IMR-90 (cell line): Measurements from ENCODE around the gene GBF1. TPM values are rescaled to one million over a fixed set of nuclear protein-coding genes. Genes with fewer than 3 reads are reported as not detected.
A peak's percentile ranks its signal among the peaks of the same experiment; 100 is the strongest.

Experiments used
- ATAC-seq: fragments of 200-7000 bp; cut with Tn5 transposase; 2 replicates; pipeline ENCODE4 v1.9.1; 2020; ENCODE audit warnings: low read depth, mild to moderate bottlenecking, moderate library complexity
- BruUV-seq: library from RNA; stranded (reverse); fragments of 400-500 nt; replicated peaks from 2 replicates; lab custom pipeline; 2021; lab: Mats Ljungman, UMichigan
- CTCF ChIA-PET: fragments of 300-600 bp; formaldehyde crosslinking; extraction: SDS; loops from one replicate; lab custom pipeline; 2021; ENCODE audit warnings: antibody characterized with exemption; lab: Yijun Ruan, JAX
- POLR2A ChIA-PET: fragments of 300-600 bp; sonication (Branson Sonifier 250); formaldehyde crosslinking; loops from one replicate; lab custom pipeline; 2022; ENCODE audit warnings: antibody characterized with exemption; ENCODE audit not compliant: unreplicated experiment; lab: Charles Lee
- DNase-seq: peaks from one replicate; pipeline ENCODE4 v3.0.0; 2013
- H2AFZ ChIP-seq: replicated peaks from 2 replicates; pipeline ENCODE3; 2013; ENCODE audit warnings: low read length, mild to moderate bottlenecking; ENCODE audit not compliant: poor library complexity
- H2AK5ac ChIP-seq: 2 replicates; pipeline ENCODE4 v1.6.1; 2013; ENCODE audit warnings: low read depth, low read length, inconsistent platforms
- H2AK9ac ChIP-seq: replicated peaks from 2 replicates; pipeline ENCODE3; 2013; ENCODE audit warnings: mild to moderate bottlenecking, low read depth, low read length, moderate library complexity; ENCODE audit not compliant: poor library complexity
- H2BK120ac ChIP-seq: 2 replicates; pipeline ENCODE4 v1.6.1; 2013; ENCODE audit warnings: low read depth, low read length, inconsistent platforms
- H2BK15ac ChIP-seq: 3 replicates; pipeline ENCODE4 v1.6.1; 2013; ENCODE audit warnings: low read depth, low read length, inconsistent platforms
- H2BK20ac ChIP-seq: 2 replicates; pipeline ENCODE4 v1.6.1; 2013; ENCODE audit warnings: low read depth, mild to moderate bottlenecking, inconsistent platforms, low read length, moderate library complexity
- H2BK5ac ChIP-seq: 2 replicates; pipeline ENCODE4 v1.6.1; 2013; ENCODE audit warnings: mild to moderate bottlenecking, low read depth, low read length, inconsistent platforms; ENCODE audit not compliant: poor library complexity, severe bottlenecking
- H3K14ac ChIP-seq: replicated peaks from 2 replicates; pipeline ENCODE4 v1.6.1; 2013; ENCODE audit warnings: low read depth, low read length, inconsistent platforms
- H3K18ac ChIP-seq: 2 replicates; pipeline ENCODE4 v1.6.1; 2013; ENCODE audit warnings: low read depth, low read length, control low read depth
- H3K23ac ChIP-seq: 2 replicates; pipeline ENCODE4 v1.6.1; 2013; ENCODE audit warnings: low read depth, low read length, inconsistent platforms
- H3K27ac ChIP-seq: 2 replicates; pipeline ENCODE4 v1.5.1; 2013; ENCODE audit warnings: mild to moderate bottlenecking, control low read depth, low read length; ENCODE audit not compliant: insufficient read depth
- H3K27me3 ChIP-seq: 2 replicates; pipeline ENCODE4 v1.6.1; 2013; ENCODE audit warnings: low read length; ENCODE audit not compliant: control insufficient read depth, insufficient read depth
- H3K36me3 ChIP-seq: 2 replicates; pipeline ENCODE4 v1.6.1; 2013; ENCODE audit warnings: low read length, mixed read lengths; ENCODE audit not compliant: control insufficient read depth, insufficient read depth
- H3K4ac ChIP-seq: 2 replicates; pipeline ENCODE4 v1.6.1; 2013; ENCODE audit warnings: low read depth, low read length, inconsistent platforms
- H3K4me1 ChIP-seq: 2 replicates; pipeline ENCODE4 v1.6.1; 2013; ENCODE audit warnings: low read length, mixed read lengths; ENCODE audit not compliant: control insufficient read depth, insufficient read depth
- H3K4me2 ChIP-seq: 2 replicates; pipeline ENCODE4 v1.6.1; 2013; ENCODE audit warnings: low read depth, mild to moderate bottlenecking, control low read depth, low read length, moderate library complexity
- H3K4me3 ChIP-seq: 2 replicates; pipeline ENCODE4 v1.5.1; 2013; ENCODE audit warnings: low read depth, mild to moderate bottlenecking, control low read depth, low read length, moderate library complexity; ENCODE audit not compliant: insufficient read depth
- H3K56ac ChIP-seq: 2 replicates; pipeline ENCODE4 v1.6.1; 2013; ENCODE audit warnings: low read length, inconsistent platforms; ENCODE audit not compliant: insufficient read depth; ENCODE audit errors: extremely low read depth
- H3K79me1 ChIP-seq, 2 experiments: 2 replicates each; pipeline ENCODE4 v1.6.1; 2013; ENCODE audit warnings: low read length in 2 of 2, inconsistent platforms in 1 of 2, low read depth in 1 of 2
- H3K9ac ChIP-seq: 2 replicates; pipeline ENCODE4 v1.6.1; 2013; ENCODE audit warnings: low read depth, low read length, control low read depth
- H3K9me1 ChIP-seq: 2 replicates; pipeline ENCODE4 v1.6.1; 2013; ENCODE audit warnings: low read length, inconsistent platforms; ENCODE audit not compliant: insufficient read depth
- H3K9me3 ChIP-seq: 2 replicates; pipeline ENCODE4 v1.6.1; 2013; ENCODE audit warnings: low read length; ENCODE audit not compliant: control insufficient read depth, insufficient read depth
- H4K20me1 ChIP-seq: 2 replicates; pipeline ENCODE4 v1.6.1; 2013; ENCODE audit warnings: low read length, inconsistent platforms; ENCODE audit not compliant: insufficient read depth
- H4K5ac ChIP-seq: 2 replicates; pipeline ENCODE4 v1.6.1; 2013; ENCODE audit warnings: mild to moderate bottlenecking, low read depth, low read length, control low read depth
- H4K8ac ChIP-seq, 2 experiments: 2 replicates each; pipeline ENCODE4 v1.6.1; 2013; ENCODE audit warnings: low read depth in 2 of 2, low read length in 2 of 2, control low read depth in 1 of 2, inconsistent platforms in 1 of 2
- H4K91ac ChIP-seq: 2 replicates; pipeline ENCODE4 v1.6.1; 2013; ENCODE audit warnings: low read depth, low read length, inconsistent platforms; ENCODE audit not compliant: insufficient read depth
- CHD1 ChIP-seq: IDR thresholded peaks from 2 replicates; pipeline ENCODE4 v1.6.1; 2012; ENCODE audit warnings: low read depth, low read length, improper control_type of control experiment
- ELK1 ChIP-seq: fragments of 150-350 bp; IDR thresholded peaks from 2 replicates; pipeline ENCODE4 v1.6.1; 2016; ENCODE audit warnings: low read depth, mild to moderate bottlenecking, low read length, moderate library complexity, borderline replicate concordance
- MAFK ChIP-seq: IDR thresholded peaks from 2 replicates; pipeline ENCODE4 v1.6.1; 2012; ENCODE audit warnings: low read depth, low read length, improper control_type of control experiment
- NFE2L2 ChIP-seq: fragments of 150-350 bp; IDR thresholded peaks from 2 replicates; pipeline ENCODE4 v1.6.1; 2016; ENCODE audit warnings: low read depth, mild to moderate bottlenecking, low read length
- WGBS, 2 experiments: methylation state at CpG; one replicate each; pipeline versions ENCODE4 v1.1.5 to v1.1.7; 2013; ENCODE audit warnings: missing lambda C conversion rate in 2 of 2; ENCODE audit not compliant: insufficient read length in 1 of 2; ENCODE audit errors: extremely low coverage in 2 of 2; 5-methylcytosine and 5-hydroxymethylcytosine counted together
- dilution Hi-C: fragments of 300-500 bp; cut with HindIII; formaldehyde crosslinking; loops from one replicate; pipeline ENCODE4 v1.14.3; 2018; ENCODE audit warnings: low sequenced_read_pairs; ENCODE audit not compliant: unreplicated experiment
- in situ Hi-C: fragments of 300-500 bp; cut with MboI; formaldehyde crosslinking; loops from 3 replicates; pipeline ENCODE4 v1.14.3; 2019; ENCODE audit warnings: low sequenced_read_pairs, inconsistent platforms, mixed read lengths
- intact Hi-C: fragments of 100-400 bp; cut with micrococcal nuclease; formaldehyde crosslinking; loops from 2 replicates; pipeline ENCODE4 v1.10.0; 2022
- polyA plus RNA-seq, 3 experiments: library from polyadenylated mRNA; depleted of rRNA; stranded (reverse); fragments of >200 nt; gene quantifications; 2 replicates each; pipeline ENCODE4 v1.2.3, GENCODE V29; 2012; ENCODE audit warnings: low replicate concordance in 1 of 3
- total RNA-seq: library from RNA; depleted of rRNA; stranded (reverse); fragments of >200 nt; gene quantifications from 2 replicates; pipeline ENCODE4 v1.2.3, GENCODE V29; 2012
- TF ChIP-seq, protein P1 (sequence below): fragments of 150-350 bp; IDR thresholded peaks from 2 replicates; pipeline ENCODE4 v1.6.1; 2017; ENCODE audit warnings: mild to moderate bottlenecking, antibody characterized with exemption, low read length, low read depth

The GBF1 gene
- total and polyA plus RNA-seq, 2 of the 4 experiments (the other 2 are of a cell fraction) = 38.7 to 40.1 TPM

GRCh38 chr10:102309236-102309635 is 63.9 kb downstream of the GBF1 start:
- dilution Hi-C loops (no loop called here), intact Hi-C loops (no loop called here), in situ Hi-C loops (no loop called here)
- H2AFZ ChIP-seq = no peak overlapping the region
- H3K79me1 ChIP-seq = peaks cover 36 to 82% of the 10 kb centered on the region in 2 experiments
- H3K4me1 ChIP-seq = peaks cover 25% of the 10 kb centered on the region
- no peaks in the 10 kb centered on the region for H3K27me3 ChIP-seq
- no peak overlapping the region for H3K27ac ChIP-seq
- peaks cover 43% of the 10 kb centered on the region for H4K20me1 ChIP-seq
- H3K56ac ChIP-seq = no peak overlapping the region
- H3K9me1 ChIP-seq = peaks cover 27% of the 10 kb centered on the region
- ChIA-PET CTCF (interaction anchor here (0.5 kb wide), 1 partner anchor 37 kb away, joined by 3 read pairs; no protein-coding TSS in a partner anchor), POLR2A (no interaction called here)
- WGBS, 2 experiments = no CpG with 5 or more reads among the region's 1 CpG
- no peak overlapping the region for H4K91ac ChIP-seq
- no peak overlapping the region for H4K8ac ChIP-seq
- H2AK5ac ChIP-seq = no peak overlapping the region
- no peak overlapping the region; the same call in 1 of the 2 replicates for H3K14ac ChIP-seq
- H3K18ac ChIP-seq = no peak overlapping the region; the same call in 1 of the 2 replicates
- no peak for DNase-seq
- no peak overlapping the region for H2BK20ac ChIP-seq
- no peaks in the 10 kb centered on the region for H3K9me3 ChIP-seq
- H2AK9ac ChIP-seq = no peak overlapping the region
- H3K4me2 ChIP-seq = no peak overlapping the region
- H3K9ac ChIP-seq = no peak overlapping the region
- no peak overlapping the region for H4K5ac ChIP-seq
- H2BK15ac ChIP-seq = no peak overlapping the region
- H2BK5ac ChIP-seq = peak overlapping the region; percentile 21
- ATAC-seq = no peak
- BruUV-seq = no TSS peak
- peaks cover 2% of the 10 kb centered on the region; the same call in 1 of the 2 replicates for H3K36me3 ChIP-seq
- no peak overlapping the region for H3K23ac ChIP-seq
- H3K4me3 ChIP-seq = no peak overlapping the region
- no peak for TF ChIP-seq ELK1
- TF ChIP-seq CHD1 = no peak
- TF ChIP-seq MAFK = no peak
- TF ChIP-seq, protein P1, sequence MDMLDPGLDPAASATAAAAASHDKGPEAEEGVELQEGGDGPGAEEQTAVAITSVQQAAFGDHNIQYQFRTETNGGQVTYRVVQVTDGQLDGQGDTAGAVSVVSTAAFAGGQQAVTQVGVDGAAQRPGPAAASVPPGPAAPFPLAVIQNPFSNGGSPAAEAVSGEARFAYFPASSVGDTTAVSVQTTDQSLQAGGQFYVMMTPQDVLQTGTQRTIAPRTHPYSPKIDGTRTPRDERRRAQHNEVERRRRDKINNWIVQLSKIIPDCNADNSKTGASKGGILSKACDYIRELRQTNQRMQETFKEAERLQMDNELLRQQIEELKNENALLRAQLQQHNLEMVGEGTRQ = no peak
- no peak for TF ChIP-seq NFE2L2
- no peak overlapping the region for H2BK120ac ChIP-seq
- no peak overlapping the region; the same call in 1 of the 2 replicates for H3K4ac ChIP-seq
